GM21390 (cell line): ENCODE data around the gene STEAP4.
"Not testable (repeated sequence)": the region's sequence is repeated elsewhere in the genome, so short reads cannot be mapped to it uniquely, and the experiment has no call there.

Source experiments
- ATAC-seq: cut with Tn5 transposase; IDR thresholded peaks from one replicate; pipeline ENCODE4 v1.9.1; 2021; ENCODE audit not compliant: unreplicated experiment

The STEAP4 gene

DNA sequence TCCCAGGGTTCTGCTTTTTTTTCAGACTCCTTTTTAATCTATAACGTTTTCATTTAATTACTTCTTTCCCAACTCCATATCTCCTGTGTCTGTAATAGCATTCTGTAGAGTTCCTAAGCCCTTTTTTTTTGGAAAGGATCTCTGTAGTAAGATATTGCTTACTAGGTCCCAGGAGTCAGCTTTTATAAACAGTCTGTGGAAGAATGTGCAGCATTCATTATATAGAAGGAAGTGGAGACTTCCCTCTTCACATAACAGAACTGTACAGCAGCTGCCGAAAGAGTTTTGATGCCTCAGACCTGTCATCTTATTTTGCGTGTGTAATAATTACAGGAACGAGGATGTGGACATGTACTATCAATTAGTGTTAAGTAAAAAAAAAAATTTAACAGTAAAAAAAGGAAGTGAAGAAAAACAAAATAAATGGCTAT is 7.4 kb upstream of the STEAP4 start:
- no peak for ATAC-seq

- no peak for ATAC-seq
Measured at GRCh38 chr7:88312061-88312663, 5.5 kb upstream of the STEAP4 start.

- no peak for ATAC-seq
Measured at GRCh38 chr7:88311675-88312036, 5.0 kb upstream of the STEAP4 start.

DNA sequence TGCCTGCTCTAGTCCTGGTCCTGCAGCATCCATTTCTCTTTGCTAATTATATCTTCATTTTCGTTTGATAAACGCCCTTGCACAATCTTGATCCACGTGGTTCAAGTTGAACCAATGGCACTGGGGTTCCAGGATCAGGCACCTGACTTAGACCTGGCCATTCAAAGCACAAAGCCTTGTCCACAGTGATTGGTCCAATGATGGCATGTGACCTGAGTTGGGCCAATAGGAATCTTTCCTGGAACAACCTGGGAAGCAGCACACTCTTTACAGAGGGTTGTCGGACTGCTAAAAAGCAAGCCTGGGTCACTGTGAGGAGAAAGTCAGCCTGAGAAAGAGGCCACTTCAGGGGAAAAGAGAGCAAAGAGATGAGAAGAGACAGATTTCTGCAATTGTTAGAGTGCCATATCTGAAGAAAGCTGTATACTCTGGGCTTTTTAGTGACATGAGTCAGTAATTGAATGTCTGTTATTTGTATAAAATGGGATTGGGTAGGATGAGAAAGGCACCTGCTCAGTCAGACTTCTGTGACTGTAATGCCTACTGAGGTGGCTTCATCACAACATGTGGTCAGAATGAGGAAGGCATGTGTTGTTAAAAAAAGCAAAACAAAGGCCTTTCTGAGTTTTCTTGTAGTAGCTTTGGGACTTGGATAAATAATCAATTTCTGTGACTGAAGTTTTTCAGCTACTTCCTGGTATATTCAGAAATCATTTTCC is 4.4 kb upstream of the STEAP4 start:
- ATAC-seq: no peak

DNA sequence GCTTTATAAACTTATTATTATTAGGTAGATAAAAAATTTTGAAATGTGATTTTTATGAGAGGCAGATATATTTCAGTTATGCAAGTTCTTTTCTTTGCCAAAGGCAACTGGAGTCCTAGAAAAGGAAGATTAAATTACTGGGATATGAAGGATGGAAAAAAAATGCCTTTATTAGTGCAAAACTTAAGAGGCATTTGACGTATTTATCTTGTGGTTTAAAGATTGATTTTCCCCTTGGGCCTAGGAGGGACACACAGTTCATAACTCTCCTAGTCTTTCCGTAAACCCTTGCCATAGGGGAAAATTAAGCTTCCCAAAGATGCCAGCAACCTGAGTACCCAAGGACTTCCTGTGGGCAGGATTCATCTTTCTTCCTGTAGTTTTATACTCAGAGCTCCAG is 3.1 kb upstream of the STEAP4 start:
- ATAC-seq: no peak

GRCh38 chr7:88307823-88308222 is 1.1 kb upstream of the STEAP4 start:
- no peak for ATAC-seq

DNA sequence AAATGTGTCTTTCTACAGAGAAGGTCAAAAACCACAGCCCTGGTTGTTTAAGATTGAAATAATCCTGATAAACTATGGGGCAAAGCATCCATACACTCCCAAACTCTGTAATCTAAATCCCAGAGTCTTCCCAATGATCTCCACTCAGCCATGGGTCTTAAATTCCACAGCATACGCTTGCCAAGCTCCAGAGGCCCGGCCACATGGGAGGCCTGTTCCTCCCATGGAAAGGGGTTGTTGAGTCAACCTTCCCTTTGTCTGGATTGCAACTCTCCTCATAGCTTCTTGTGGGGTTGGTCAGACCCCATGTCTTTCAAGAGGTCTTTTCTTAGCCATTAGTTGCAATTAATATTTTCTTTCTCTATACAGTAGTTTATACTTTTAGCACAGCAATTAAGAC is 718 bp upstream of the STEAP4 start:
- ATAC-seq: no peak

DNA sequence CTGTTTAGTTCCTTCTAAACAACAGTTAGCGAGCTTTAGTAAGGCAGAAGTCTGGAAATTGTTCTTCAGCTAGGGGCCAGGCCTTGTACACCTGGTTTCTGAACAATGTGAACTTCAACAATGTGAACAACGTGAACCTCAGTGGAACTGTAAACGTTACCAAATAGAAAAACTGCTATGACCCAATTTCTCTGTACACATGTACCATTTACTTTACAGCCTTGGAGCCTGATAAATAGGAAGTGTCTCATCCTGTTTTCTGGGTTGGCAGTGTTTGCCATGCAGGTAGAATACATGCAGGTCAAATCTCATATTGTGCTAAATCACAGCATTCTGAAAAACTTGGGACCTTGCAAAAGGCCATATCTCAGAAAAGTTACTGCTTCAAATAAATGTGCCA is 1.6 kb downstream of the STEAP4 start:
- no peak for ATAC-seq

DNA sequence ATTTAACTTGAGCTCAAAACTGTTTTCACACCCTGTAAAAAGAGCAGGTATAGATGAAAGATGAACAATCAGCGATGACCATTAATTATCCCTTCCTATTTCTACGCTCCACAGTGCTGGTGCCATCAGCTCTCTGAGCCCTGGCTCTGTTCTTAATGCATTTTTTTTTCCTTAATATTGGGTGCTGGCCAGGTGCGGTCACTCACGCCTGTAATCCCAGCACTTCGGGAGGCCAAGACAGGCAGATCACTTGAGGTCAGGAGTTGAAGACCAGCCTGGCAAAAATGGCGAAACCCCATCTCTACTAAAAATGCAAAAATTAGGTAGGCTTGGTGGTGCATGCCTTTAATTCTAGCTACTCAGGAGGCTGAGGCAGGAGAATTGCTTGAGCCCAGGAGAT is 4.2 kb downstream of the STEAP4 start:
- no peak for ATAC-seq

GRCh38 chr7:88301924-88302323 is 4.8 kb downstream of the STEAP4 start:
- ATAC-seq: no peak

DNA sequence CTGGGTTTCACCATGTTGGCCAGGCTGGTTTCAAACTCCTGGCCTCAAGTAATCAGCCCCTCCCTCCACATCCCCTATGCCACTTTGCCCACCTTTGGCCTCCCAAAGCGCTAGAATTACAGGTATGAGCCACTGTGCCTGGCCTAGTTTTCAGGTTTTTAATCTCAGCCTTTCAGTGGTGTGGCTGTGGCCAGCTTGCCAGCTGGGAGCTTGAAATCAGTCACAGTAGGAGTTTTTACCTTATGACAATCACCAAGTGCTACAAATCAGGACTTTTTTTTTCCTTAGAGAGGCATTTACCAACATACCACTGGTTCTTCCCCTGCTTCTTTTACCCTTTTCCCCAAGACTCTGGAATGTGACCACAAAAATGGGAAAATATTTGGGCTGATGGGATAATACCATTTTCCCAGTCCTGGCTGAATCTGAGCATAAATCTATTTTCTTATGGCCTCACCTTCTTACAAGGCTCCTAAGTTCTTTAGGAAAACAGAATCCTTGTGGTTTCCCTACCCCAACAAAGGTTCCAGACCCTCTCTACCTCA is 6.2 kb downstream of the STEAP4 start:
- ATAC-seq: no peak

DNA sequence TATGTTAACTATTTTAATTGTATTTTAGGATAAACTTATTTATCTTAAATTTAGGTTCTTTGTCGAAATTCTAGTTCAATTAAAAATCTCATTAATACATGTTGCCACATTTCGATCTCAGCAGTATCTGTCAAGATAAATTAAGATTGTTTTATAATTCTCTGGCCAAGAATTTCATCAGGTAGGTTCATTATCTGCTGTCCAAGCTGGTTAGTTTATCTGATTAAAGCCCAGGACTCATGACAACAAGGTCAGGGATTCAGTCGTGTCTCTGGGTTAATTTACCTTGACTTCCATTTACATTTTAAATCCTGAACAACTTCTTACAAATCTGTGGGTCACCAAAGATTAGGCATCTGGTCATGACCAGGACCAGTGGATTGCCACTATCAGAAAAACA is 7.6 kb downstream of the STEAP4 start:
- ATAC-seq: no peak

DNA sequence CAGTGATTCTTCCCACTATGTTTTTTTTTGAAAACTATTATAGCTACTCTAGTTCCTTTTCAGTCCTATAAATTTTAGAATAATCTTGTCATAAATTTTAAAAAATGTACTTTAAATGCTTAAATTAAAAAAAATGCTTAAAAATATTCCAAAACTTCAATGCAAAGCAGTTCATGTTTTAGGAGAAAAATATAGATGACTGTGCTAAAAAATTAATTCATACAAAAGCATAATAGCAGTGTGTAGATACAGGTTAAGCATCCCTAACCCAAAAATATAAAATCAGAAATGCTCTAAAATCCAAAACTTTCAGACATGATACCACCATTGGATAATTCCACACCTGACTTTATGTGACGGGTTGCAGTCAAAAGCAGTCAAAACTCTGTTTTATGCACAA is 12.8 kb downstream of the STEAP4 start:
- ATAC-seq: no peak

GRCh38 chr7:88291398-88292173 is 15.1 kb downstream of the STEAP4 start:
- no peak for ATAC-seq

GRCh38 chr7:88290491-88290890 is 16.2 kb downstream of the STEAP4 start:
- no peak for ATAC-seq

DNA sequence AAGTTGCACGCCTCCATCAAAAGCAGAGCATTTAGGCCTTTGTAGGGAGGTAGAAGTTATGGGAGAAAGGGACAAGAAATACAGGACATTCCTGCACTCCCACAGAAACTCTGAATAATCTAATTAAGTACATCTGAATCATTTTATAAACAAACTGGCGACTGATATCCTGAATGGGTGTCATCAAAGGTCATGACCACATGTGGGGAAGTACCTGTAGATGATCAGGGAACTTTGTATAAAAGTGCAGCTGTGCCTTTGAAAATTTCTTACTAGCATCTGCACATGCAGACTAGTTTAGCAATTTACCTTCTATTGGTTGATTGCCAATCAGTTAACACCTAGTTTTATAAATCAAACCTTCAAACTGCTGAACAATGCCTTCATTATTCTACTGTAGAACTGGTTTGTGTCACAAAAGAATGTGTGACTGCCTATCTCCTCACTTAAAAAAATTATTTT is 17.1 kb downstream of the STEAP4 start:
- no peak for ATAC-seq

- no peak for ATAC-seq
Measured at GRCh38 chr7:88281749-88282148, 24.9 kb downstream of the STEAP4 start.

- no peak for ATAC-seq
Measured at GRCh38 chr7:88280801-88281200, 25.9 kb downstream of the STEAP4 start.

DNA sequence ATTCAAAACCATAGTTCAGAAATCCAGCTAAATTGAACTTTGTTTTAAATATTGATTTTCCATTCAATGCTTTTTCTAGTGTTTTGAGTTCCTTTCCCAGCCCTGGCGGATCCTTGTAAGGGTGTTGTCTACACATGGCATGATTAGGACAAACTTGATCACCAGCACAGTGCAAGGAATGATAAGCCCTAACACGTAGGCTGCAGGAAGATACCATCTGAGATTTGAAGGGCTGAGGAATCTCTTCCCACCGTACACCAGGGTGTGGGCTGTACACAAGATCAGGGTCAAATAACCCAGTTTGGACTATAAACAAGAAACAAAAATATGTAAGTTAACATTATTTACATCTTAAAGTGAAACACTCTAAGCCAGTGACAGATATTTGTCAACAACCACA is 27.4 kb downstream of the STEAP4 start:
- no peak for ATAC-seq

DNA sequence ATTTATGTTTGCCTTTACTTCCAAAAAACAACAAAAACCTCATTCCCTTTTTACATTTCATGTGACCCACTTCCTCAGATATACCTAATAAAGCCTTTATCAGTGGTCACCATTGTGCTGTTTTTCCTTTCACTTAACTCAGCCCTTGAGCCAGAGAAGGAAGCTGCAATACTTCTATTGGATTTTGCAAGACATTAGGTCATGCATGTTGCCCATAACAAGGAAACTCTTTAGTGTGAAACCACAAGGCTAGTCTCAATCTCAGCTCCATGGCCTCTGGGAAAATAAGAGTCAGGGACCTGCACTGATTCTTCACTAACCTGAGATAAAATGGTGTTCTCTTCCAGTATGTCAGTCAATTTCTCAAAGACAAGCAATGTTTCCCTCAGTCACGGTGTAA is 27.8 kb downstream of the STEAP4 start:
- ATAC-seq: no peak

DNA sequence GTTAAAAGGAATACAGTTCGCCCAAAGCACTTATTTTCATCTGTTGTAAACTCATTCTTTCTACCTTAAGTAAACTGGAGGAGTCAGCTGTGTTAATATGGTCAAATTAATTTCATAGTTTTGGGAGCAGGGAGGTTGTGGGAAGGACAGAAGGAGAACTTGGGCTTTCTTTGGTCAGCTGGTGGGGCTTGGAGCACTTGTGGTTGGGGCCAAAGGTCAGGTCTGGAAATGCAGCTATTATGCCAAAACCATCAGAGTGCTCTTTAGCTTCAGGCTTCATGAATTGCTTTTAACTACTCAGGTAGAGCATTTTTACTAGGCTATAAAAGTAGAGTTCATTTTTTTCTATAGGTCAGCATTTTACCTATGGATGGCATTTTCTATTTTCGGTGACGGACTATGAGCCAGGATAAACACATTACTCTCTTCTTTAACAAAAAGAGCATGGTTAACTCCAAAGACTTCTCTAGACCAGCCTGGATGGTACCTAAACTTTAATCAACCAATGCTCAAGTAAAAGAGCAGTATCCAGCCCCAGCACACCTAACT is 30.0 kb downstream of the STEAP4 start:
- no peak for ATAC-seq

DNA sequence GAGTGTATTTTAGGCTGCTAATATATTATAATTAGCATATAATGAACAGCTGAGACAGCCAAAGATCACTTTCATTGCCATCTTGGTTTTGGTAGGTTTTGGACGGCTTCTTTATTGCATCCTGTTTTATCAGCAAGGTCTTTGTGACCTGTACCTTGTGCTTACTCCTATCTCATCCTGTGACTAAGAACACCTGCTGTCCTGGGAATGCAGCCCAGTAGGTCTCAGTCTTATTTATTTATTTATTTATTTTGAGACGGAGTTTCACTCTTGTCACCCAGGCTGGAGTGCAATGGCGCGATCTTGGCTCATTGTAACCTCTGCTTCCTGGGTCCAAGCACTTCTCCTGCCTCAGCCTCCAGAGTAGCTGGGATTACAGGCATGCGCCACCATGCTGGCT is 31.8 kb downstream of the STEAP4 start:
- ATAC-seq: not testable (repeated sequence)
